Stimulated activated CD8-positive, alpha-beta memory T cell treated with anti-CD3 and anti-CD28 coated beads, Interleukin-15, amount 100 ng/mL, for 48 hours (primary cell): ENCODE data around the gene ARHGEF17.

Source experiments
- DNase-seq, 2 donors: peaks; one replicate each; pipeline ENCODE4 v3.0.0-alpha.2; 2020; ENCODE audit warnings: low read depth in 2 of 2

Gene ARHGEF17

GRCh38 chr11:73333173-73333572, 25.1 kb downstream of the ARHGEF17 start:
- DNase-seq: no peak

GRCh38 chr11:73333640-73334383, 25.7 kb downstream of the ARHGEF17 start:
- no peak for DNase-seq

GRCh38 chr11:73334384-73335203, 26.5 kb downstream of the ARHGEF17 start:
- no peak for DNase-seq

- peak; percentile 46 to 54 for DNase-seq
Measured at GRCh38 chr11:73335204-73335923, 27.3 kb downstream of the ARHGEF17 start.

- no peak for DNase-seq
Measured at GRCh38 chr11:73337846-73338245, 29.8 kb downstream of the ARHGEF17 start.

- no peak for DNase-seq
Measured at GRCh38 chr11:73338279-73338678, 30.2 kb downstream of the ARHGEF17 start.

- DNase-seq: no peak
Measured at GRCh38 chr11:73340164-73340563, 32.1 kb downstream of the ARHGEF17 start.

GRCh38 chr11:73342633-73343032, 34.6 kb downstream of the ARHGEF17 start:
- DNase-seq: no peak

- no peak for DNase-seq
Measured at GRCh38 chr11:73343076-73343873, 35.2 kb downstream of the ARHGEF17 start.

- DNase-seq: no peak
Measured at GRCh38 chr11:73344191-73344607, 36.1 kb downstream of the ARHGEF17 start.

GRCh38 chr11:73345481-73346160, 37.5 kb downstream of the ARHGEF17 start:
- no peak for DNase-seq

GRCh38 chr11:73346186-73346935, 38.3 kb downstream of the ARHGEF17 start:
- no peak for DNase-seq

- DNase-seq: no peak
Measured at GRCh38 chr11:73347067-73347466, 39.0 kb downstream of the ARHGEF17 start.

GRCh38 chr11:73348838-73349237, 40.8 kb downstream of the ARHGEF17 start:
- DNase-seq: no peak

- no peak for DNase-seq
Measured at GRCh38 chr11:73349633-73350032, 41.6 kb downstream of the ARHGEF17 start.

- peak; percentile 14 to 30 for DNase-seq
Measured at GRCh38 chr11:73350908-73351636, 43.0 kb downstream of the ARHGEF17 start.

GRCh38 chr11:73353422-73353821, 45.3 kb downstream of the ARHGEF17 start:
- no peak for DNase-seq

- no peak for DNase-seq
Measured at GRCh38 chr11:73355109-73355508, 47.0 kb downstream of the ARHGEF17 start.
